NCI-H82 (cell line): Measurements from ENCODE around the gene CTNNB1.
"Not testable (repeated sequence)": the region's sequence is repeated elsewhere in the genome, so short reads cannot be mapped to it uniquely, and the experiment has no call there.

Experiments
- DNase-seq: peaks from one replicate; lab custom pipeline; 2025; lab: John Stamatoyannopoulos, UW

CTNNB1 gene

DNA sequence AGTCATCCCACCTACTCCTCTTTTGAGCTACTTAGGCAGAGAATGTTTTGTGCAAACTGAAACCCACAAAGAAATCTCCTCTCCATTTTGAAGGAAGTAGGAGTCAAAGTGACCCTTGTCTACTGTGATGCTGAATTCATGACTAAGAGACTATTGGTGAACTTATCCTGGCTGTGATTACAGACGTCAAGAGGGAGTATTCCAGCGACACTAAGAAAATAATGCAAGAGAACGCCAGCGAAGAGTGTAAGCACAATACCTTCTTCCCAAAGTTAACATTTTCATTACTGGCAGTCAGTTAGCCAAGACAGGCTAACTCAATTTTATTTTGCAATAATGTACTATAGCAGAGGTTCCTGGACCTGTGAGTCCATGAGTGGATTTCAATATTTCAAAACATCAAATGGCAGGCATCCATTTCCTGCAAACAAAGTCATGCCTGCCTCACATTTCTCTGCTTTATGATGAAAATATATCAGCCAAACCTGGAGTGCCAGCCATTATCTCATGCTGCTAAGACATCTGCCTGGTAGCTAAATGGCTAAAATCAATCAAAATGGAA is 59.0 kb downstream of the CTNNB1 start:
- no peak for DNase-seq

DNA sequence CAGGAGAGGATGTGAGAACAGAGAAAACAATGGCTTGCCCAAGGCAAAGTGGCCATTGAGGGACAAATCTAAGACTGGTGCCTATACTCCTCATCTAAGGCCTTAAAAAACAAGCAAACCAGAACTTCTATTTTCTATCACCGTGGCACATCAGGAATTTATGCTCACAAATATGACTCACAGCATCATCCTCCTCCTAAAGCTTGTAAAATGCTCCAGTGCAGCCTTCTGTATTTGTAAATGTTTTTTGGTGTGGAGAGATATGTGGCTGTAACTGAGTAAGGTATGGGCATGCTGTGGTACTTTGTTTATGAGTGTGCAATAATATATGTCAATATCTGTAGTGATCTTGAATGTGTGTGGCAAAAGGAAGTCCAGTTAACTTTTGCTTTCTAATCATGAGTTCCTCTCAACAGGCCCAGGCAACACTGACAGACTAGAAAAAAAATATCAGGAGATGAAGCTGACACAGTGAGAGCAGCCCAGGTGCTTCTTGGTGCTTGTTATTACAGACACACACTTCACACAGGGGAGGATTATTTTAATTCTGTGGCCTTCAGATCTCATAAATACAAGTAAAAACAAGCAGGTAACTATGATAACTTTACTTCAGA is 60.3 kb downstream of the CTNNB1 start:
- DNase-seq = no peak

GRCh38 chr3:41260063-41260450 is 60.8 kb downstream of the CTNNB1 start:
- no peak for DNase-seq

DNA sequence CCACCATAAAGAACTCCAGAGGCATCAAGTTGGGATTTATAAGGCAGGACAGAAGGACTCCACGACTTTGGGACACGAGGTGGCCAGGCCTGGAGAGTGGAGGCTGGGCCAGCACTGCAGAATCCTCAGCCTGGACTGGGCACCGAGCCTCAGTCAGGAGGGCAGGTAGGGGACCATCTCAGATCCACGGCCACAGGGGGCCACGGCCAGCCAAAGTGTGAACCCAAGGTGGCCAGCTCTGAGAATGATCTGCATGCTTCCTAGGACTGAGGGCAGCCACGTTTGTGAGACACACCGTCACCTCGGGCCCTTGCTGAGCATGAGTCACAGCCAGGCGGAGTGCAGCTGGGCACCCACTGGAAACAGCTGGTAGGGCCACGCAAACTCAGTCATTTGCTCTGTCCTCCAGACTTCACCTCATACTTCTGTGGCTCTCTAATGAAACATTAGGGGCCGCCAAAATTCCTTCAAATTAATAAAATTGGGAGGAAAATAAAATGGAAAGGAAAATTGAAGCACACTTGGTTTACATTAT is 65.8 kb downstream of the CTNNB1 start:
- DNase-seq = no peak

DNA sequence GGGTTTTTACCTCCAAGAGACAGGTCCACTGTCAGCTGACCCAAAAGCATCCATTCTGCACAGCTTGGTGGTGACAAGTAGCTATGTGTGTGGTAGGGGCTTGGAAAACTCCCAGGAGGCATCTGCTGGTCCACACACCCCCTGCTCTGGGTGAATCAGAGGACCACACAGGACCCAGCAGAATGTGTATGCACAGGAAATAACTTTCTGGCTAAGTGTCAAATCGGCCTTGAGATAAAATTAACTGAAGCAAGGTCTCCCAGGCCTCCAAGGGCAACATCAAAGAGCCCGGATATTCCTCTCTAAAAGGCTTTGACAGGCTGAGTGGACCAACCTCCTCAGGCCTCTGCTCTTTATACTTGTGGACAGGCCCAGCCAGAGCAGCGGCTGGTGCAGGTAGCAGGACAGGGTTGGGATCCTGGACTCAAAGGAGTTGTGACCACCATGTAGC is 66.5 kb downstream of the CTNNB1 start:
- no peak for DNase-seq

GRCh38 chr3:41267975-41268640 is 68.8 kb downstream of the CTNNB1 start:
- no peak for DNase-seq

DNA sequence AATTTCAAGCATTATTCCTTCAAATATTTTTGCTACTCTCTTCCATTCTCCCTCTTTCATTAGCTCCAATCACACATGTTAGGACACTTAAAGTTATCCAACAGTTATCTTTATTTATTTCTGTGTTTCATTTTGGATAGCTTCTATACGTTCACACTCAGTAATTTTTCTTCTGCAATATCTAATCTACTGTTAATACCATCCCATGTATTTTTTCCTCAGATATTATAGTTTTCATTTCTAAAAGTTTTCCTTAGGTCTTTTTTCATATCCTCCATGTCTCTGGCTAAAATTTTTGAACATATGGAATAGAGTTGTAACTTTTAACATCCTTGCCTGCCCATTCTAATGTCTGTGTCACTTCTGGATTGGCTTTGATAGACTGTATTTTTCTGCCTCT is 73.4 kb downstream of the CTNNB1 start:
- DNase-seq = no peak

GRCh38 chr3:41274944-41275668 is 75.8 kb downstream of the CTNNB1 start:
- DNase-seq = no peak

GRCh38 chr3:41276191-41276590 is 76.9 kb downstream of the CTNNB1 start:
- no peak for DNase-seq

DNA sequence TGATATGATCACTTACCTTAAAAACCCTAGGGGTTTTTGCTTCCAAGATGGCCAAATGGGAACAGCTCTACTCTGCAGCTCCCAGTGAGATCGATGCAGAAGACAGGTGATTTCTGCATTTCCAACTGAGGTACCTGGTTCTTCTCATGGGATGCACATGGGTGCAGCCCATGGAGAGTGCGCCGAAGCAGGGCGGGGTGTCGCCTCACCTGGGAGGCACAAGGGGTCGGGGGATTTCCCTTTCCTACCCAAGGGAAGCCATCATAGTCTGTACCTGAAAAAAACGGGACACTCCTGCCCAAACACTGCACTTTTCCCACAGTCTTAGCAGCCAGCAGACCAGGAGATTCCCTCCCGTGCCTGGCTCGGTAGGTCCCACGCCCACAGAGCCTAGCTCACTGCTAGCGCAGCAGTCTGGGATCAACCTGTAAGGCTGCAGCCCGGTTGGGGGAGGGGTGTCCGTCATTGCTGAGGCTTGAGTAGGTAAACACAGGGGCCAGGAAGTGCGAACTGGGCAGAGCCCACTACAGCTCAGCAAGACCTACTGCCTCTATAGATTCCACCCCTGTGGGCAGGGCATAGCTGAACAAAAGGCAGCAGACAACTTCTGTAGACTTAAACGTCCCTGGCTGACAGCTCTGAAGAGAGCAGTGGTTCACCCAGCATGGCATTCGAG is 78.6 kb downstream of the CTNNB1 start:
- DNase-seq = no peak

- DNase-seq = not testable (repeated sequence)
Observed at GRCh38 chr3:41284934-41285333, 85.6 kb downstream of the CTNNB1 start.

DNA sequence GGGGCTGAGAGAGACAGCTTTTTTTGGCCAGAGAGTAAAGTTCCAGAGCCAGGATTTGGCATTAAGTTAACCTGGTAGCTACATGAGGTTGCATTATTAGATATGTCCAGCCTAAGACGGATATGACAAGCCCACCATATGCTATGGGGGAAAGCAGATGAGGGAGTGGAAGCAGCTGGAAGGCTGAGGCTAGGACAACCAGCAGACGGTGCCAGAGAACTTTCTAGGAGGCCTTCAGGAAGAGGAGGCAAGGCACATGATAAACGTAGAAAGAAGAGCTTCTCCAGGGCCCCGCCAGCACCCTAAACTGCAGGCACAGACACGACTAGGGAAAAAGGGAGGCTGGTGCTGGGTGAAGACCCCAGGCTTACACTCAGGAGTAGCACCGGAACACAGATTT is 87.0 kb downstream of the CTNNB1 start:
- DNase-seq = peak; percentile 5

GRCh38 chr3:41288785-41289184 is 89.5 kb downstream of the CTNNB1 start:
- DNase-seq = no peak
